Glutamatergic neuron (in vitro differentiated cells): ENCODE data around the gene DOCK7. TPM values are rescaled to one million over a fixed set of nuclear protein-coding genes. Genes with fewer than 3 reads are reported as not detected.
"Not testable (repeated sequence)": the region's sequence is repeated elsewhere in the genome, so short reads cannot be mapped to it uniquely, and the experiment has no call there.

ENCODE experiments used
- DNase-seq: peaks from one replicate; pipeline ENCODE4 v3.0.0; 2022
- H3K27ac Mint-ChIP-seq: one replicate; pipeline ENCODE4 v1.8.0; 2020; ENCODE audit warnings: mild to moderate bottlenecking, mixed read lengths, inconsistent platforms; ENCODE audit not compliant: unreplicated experiment
- H3K27me3 Mint-ChIP-seq: one replicate; pipeline ENCODE4 v1.8.0; 2020; ENCODE audit warnings: mild to moderate bottlenecking, moderate library complexity, mixed read lengths, inconsistent platforms; ENCODE audit not compliant: unreplicated experiment
- H3K36me3 Mint-ChIP-seq: one replicate; pipeline ENCODE4 v1.8.0; 2020; ENCODE audit warnings: mild to moderate bottlenecking, mixed read lengths, inconsistent platforms; ENCODE audit not compliant: unreplicated experiment
- H3K4me1 Mint-ChIP-seq: one replicate; pipeline ENCODE4 v1.8.0; 2020; ENCODE audit warnings: mild to moderate bottlenecking, low read depth, mixed read lengths, inconsistent platforms; ENCODE audit not compliant: unreplicated experiment
- H3K4me3 Mint-ChIP-seq: one replicate; pipeline ENCODE4 v1.8.0; 2020; ENCODE audit warnings: mild to moderate bottlenecking, mixed read lengths, inconsistent platforms; ENCODE audit not compliant: unreplicated experiment
- H3K9me3 Mint-ChIP-seq: one replicate; pipeline ENCODE4 v1.8.0; 2020; ENCODE audit warnings: mild to moderate bottlenecking, moderate library complexity, mixed read lengths, inconsistent platforms; ENCODE audit not compliant: unreplicated experiment
- CTCF ChIP-seq: fragments of 200-600 bp; sonication (generic); IDR thresholded peaks from one replicate; pipeline ENCODE4 v1.5.0; 2021; ENCODE audit not compliant: partially characterized antibody, unreplicated experiment
- total RNA-seq: library from RNA; stranded (reverse); fragmentation: NEBNext Ultra II Directional; extraction: Animal tissue kit (Norgen Biotek cat#: 25700); gene quantifications from one replicate; pipeline ENCODE4 v1.2.1, GENCODE V29; 2021; ENCODE audit not compliant: unreplicated experiment

DOCK7 gene
- total RNA-seq, 1 donor from 2014 or later = 70.8 TPM

- no peak for DNase-seq
- Mint-ChIP-seq H3K4me1 (no peaks in the 10 kb centered on the region), H3K27ac (no peak overlapping the region), H3K27me3 (no peaks in the 10 kb centered on the region), H3K36me3 (no peaks in the 10 kb centered on the region), H3K4me3 (no peak overlapping the region), H3K9me3 (no peaks in the 10 kb centered on the region)
- no peak for TF ChIP-seq CTCF
Measured at GRCh38 chr1:62612770-62613169, 75.4 kb downstream of the DOCK7 start.

- not testable (repeated sequence) for H3K27me3 Mint-ChIP-seq, DNase-seq, H3K36me3 Mint-ChIP-seq, H3K9me3 Mint-ChIP-seq, H3K4me1 Mint-ChIP-seq, H3K4me3 Mint-ChIP-seq, H3K27ac Mint-ChIP-seq
Measured at GRCh38 chr1:62610588-62610987, 77.6 kb downstream of the DOCK7 start.

GRCh38 chr1:62608905-62609304, 79.3 kb downstream of the DOCK7 start:
- no peak overlapping the region for H3K27ac Mint-ChIP-seq
- no peak for DNase-seq
- H3K4me1 Mint-ChIP-seq = no peaks in the 10 kb centered on the region
- no peaks in the 10 kb centered on the region for H3K27me3 Mint-ChIP-seq
- H3K9me3 Mint-ChIP-seq = no peaks in the 10 kb centered on the region
- no peaks in the 10 kb centered on the region for H3K36me3 Mint-ChIP-seq
- no peak overlapping the region for H3K4me3 Mint-ChIP-seq
- no peak for TF ChIP-seq CTCF

GRCh38 chr1:62601457-62601856, 86.7 kb downstream of the DOCK7 start:
- Mint-ChIP-seq H3K4me1 (no peaks in the 10 kb centered on the region), H3K27ac (no peak overlapping the region), H3K27me3 (no peaks in the 10 kb centered on the region), H3K36me3 (no peaks in the 10 kb centered on the region), H3K4me3 (no peak overlapping the region), H3K9me3 (no peaks in the 10 kb centered on the region)
- no peak for DNase-seq
- no peak for TF ChIP-seq CTCF

GRCh38 chr1:62599044-62599443, 89.1 kb downstream of the DOCK7 start:
- no peaks in the 10 kb centered on the region for H3K9me3 Mint-ChIP-seq

More at GRCh38 chr1:62599044-62599443, 89.1 kb downstream of the DOCK7 start:
- Mint-ChIP-seq H3K4me1 (no peaks in the 10 kb centered on the region), H3K36me3 (no peaks in the 10 kb centered on the region), H3K4me3 (no peak overlapping the region), H3K27me3 (no peaks in the 10 kb centered on the region), H3K27ac (no peak overlapping the region)
- DNase-seq = no peak
- TF ChIP-seq CTCF = no peak
